A673 (cell line): ENCODE measurements around the gene KRT1. TPM values are rescaled to one million over a fixed set of nuclear protein-coding genes. Genes with fewer than 3 reads are reported as not detected.

Experiments used
- BruUV-seq: library from RNA; stranded (reverse); fragments of 400-500 nt; replicated peaks from 2 replicates; lab custom pipeline; 2021; lab: Mats Ljungman, UMichigan
- CTCF ChIA-PET: fragments of 300-600 bp; sonication (Branson Sonifier 250); formaldehyde crosslinking; loops from one replicate; lab custom pipeline; 2022; ENCODE audit warnings: antibody characterized with exemption; lab: Charles Lee
- POLR2A ChIA-PET: fragments of 300-600 bp; sonication (Branson Sonifier 250); formaldehyde crosslinking; loops from one replicate; lab custom pipeline; 2022; ENCODE audit warnings: antibody characterized with exemption; ENCODE audit not compliant: low non-redundant PET; lab: Charles Lee
- DNase-seq: peaks from one replicate; pipeline ENCODE4 v3.0.0-alpha.2; 2015; ENCODE audit warnings: low spot score
- H3K27ac ChIP-seq: fragments of 200-600 bp; sonication (generic); 2 replicates; pipeline ENCODE4 v1.5.1; 2016; ENCODE audit warnings: mixed run types, low read depth, mild to moderate bottlenecking, mixed read lengths, antibody characterized with exemption, low read length; ENCODE audit not compliant: poor library complexity, severe bottlenecking
- H3K27me3 ChIP-seq: fragments of 200-600 bp; sonication (generic); replicated peaks from 2 replicates; pipeline ENCODE4 v1.6.1; 2017; ENCODE audit warnings: mixed run types, low read depth, mild to moderate bottlenecking, mixed read lengths, antibody characterized with exemption, low read length; ENCODE audit not compliant: insufficient read depth, poor library complexity
- H3K36me3 ChIP-seq: fragments of 200-600 bp; sonication (generic); 2 replicates; pipeline ENCODE4 v1.6.1; 2016; ENCODE audit warnings: mixed run types, mild to moderate bottlenecking, mixed read lengths, antibody characterized with exemption, low read length; ENCODE audit not compliant: insufficient read depth, poor library complexity, severe bottlenecking
- H3K4me1 ChIP-seq: fragments of 200-600 bp; sonication (generic); 2 replicates; pipeline ENCODE4 v1.6.1; 2017; ENCODE audit warnings: mixed run types, mild to moderate bottlenecking, mixed read lengths, antibody characterized with exemption, low read length; ENCODE audit not compliant: insufficient read depth, poor library complexity, severe bottlenecking
- H3K4me3 ChIP-seq: fragments of 200-600 bp; sonication (generic); 2 replicates; pipeline ENCODE4 v1.5.1; 2016; ENCODE audit warnings: low read depth, mixed run types, mild to moderate bottlenecking, mixed read lengths, low read length; ENCODE audit not compliant: poor library complexity, severe bottlenecking
- H3K9me3 ChIP-seq: fragments of 200-600 bp; sonication (generic); 2 replicates; pipeline ENCODE4 v1.6.1; 2016; ENCODE audit warnings: mixed run types, low read depth, mild to moderate bottlenecking, mixed read lengths, antibody characterized with exemption, low read length; ENCODE audit not compliant: poor library complexity, severe bottlenecking
- EZH2 ChIP-seq: fragments of 200-600 bp; sonication (generic); IDR thresholded peaks from 2 replicates; pipeline ENCODE4 v1.6.1; 2017; ENCODE audit warnings: borderline replicate concordance, low read depth, mild to moderate bottlenecking, mixed read lengths, antibody characterized with exemption, low read length; ENCODE audit not compliant: poor library complexity, severe bottlenecking
- intact Hi-C: fragments of 100-400 bp; cut with micrococcal nuclease; formaldehyde crosslinking; loops from one replicate; pipeline ENCODE4 v1.10.0; 2022; ENCODE audit not compliant: unreplicated experiment
- total RNA-seq: library from RNA; stranded (reverse); gene quantifications from 2 replicates; pipeline ENCODE4 v1.2.3, GENCODE V29; 2021
- TF ChIP-seq, protein P1 (sequence below): fragments of 300-800, 200-600 bp; sonication (generic); conservative IDR thresholded peaks from 2 replicates; pipeline ENCODE4 v1.5.1; 2017; ENCODE audit warnings: low read depth, mild to moderate bottlenecking, antibody characterized with exemption, low read length, moderate library complexity, mixed read lengths

KRT1 gene
- total RNA-seq, 1 experiment from 2014 or later: not detected

DNA sequence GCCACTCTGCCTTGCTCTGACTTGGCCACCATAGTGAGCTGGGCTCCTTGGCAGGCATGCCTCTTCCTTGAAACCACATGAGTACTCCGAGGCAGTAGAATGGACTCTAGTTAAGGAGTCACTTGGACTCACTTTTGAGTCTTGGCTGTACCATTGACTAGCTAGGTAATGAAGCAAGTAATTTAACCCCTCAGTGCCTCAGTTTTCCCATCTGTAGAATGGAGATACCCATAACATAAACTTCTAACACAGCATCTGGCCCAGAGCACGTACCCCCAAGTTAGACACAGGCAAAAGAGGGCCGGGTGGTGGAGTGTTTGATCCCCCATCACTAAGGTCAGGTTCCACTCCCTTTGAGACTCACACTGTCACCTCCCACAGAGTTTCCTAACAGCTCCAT, 14.8 kb upstream of the KRT1 start:
- H3K4me1 ChIP-seq: no peaks in the 10 kb centered on the region
- no peaks in the 10 kb centered on the region for H3K9me3 ChIP-seq
- TF ChIP-seq EZH2: no peak
- TF ChIP-seq, protein P1, sequence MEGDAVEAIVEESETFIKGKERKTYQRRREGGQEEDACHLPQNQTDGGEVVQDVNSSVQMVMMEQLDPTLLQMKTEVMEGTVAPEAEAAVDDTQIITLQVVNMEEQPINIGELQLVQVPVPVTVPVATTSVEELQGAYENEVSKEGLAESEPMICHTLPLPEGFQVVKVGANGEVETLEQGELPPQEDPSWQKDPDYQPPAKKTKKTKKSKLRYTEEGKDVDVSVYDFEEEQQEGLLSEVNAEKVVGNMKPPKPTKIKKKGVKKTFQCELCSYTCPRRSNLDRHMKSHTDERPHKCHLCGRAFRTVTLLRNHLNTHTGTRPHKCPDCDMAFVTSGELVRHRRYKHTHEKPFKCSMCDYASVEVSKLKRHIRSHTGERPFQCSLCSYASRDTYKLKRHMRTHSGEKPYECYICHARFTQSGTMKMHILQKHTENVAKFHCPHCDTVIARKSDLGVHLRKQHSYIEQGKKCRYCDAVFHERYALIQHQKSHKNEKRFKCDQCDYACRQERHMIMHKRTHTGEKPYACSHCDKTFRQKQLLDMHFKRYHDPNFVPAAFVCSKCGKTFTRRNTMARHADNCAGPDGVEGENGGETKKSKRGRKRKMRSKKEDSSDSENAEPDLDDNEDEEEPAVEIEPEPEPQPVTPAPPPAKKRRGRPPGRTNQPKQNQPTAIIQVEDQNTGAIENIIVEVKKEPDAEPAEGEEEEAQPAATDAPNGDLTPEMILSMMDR: no peak
- no peaks in the 10 kb centered on the region for H3K27me3 ChIP-seq
- POLR2A ChIA-PET: no interaction called here
- no peak overlapping the region for H3K27ac ChIP-seq
- intact Hi-C loops: no loop called here
- CTCF ChIA-PET: no interaction called here
- no peak overlapping the region for H3K4me3 ChIP-seq
- no peaks in the 10 kb centered on the region for H3K36me3 ChIP-seq
- BruUV-seq: no TSS peak
- no peak for DNase-seq

DNA sequence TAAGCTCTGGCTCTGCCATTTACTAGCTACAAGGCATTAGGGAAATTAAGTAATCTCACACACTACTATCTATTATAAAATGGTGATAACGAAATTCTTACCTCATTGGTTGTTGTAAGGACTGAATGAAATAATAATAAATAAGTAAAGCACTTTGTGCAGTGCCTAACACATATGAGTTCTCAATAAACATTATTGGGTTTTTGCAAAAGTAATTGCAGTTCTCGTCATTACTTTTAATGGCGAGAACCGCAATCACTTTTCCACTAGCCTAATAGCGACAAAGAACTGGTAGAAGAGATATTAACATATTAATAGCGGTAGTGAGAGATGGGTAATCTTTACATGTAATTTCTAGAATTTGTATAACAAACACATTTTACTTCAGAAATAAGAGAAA, 13.9 kb upstream of the KRT1 start:
- no peaks in the 10 kb centered on the region for H3K9me3 ChIP-seq
- no peak overlapping the region for H3K4me3 ChIP-seq
- H3K27me3 ChIP-seq: no peaks in the 10 kb centered on the region
- ChIA-PET CTCF (interaction anchor here (0.7 kb wide), 1 partner anchor 535 kb away, joined by 3 read pairs; no protein-coding TSS in a partner anchor), POLR2A (no interaction called here)
- TF ChIP-seq, protein P1: no peak
- no peak for TF ChIP-seq EZH2
- BruUV-seq: no TSS peak
- no peak for DNase-seq
- intact Hi-C loops: no loop called here
- no peaks in the 10 kb centered on the region for H3K36me3 ChIP-seq
- no peaks in the 10 kb centered on the region for H3K4me1 ChIP-seq
- no peak overlapping the region for H3K27ac ChIP-seq

DNA sequence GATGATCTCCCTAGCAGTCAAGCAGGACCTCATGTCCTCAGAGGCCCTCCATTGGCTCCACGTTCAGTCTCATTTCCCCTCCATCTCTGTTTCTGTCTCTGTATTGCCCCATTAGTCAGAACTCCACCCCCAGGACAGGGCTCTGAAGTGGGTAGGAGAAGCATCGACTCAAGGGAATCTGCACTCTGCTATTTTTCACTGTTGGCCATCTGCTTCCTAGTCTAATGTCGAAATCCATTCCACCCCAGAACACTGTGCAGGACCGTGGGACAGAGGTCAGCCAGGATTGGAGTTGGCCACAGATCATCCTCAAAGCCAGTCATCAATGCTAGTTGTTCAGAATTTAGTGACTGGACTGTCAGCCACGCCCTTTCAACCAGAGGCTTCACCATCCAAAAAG, 13.1 kb upstream of the KRT1 start:
- POLR2A ChIA-PET: no interaction called here
- no TSS peak for BruUV-seq
- H3K9me3 ChIP-seq: no peaks in the 10 kb centered on the region
- CTCF ChIA-PET: no interaction called here
- H3K4me1 ChIP-seq: no peaks in the 10 kb centered on the region
- no peaks in the 10 kb centered on the region for H3K27me3 ChIP-seq
- no peak for DNase-seq
- no peaks in the 10 kb centered on the region for H3K36me3 ChIP-seq
- no peak for TF ChIP-seq EZH2
- TF ChIP-seq, protein P1: no peak
- H3K27ac ChIP-seq: no peak overlapping the region
- intact Hi-C loops: no loop called here
- no peak overlapping the region for H3K4me3 ChIP-seq
